Gastrocnemius medialis (tissue), 4 donors: Measurements from ENCODE around the gene TBC1D8.

ENCODE experiments used
- CTCF ChIP-seq, 5 experiments: fragments of 450-650 bp in 3 of 5; fragments of 200-600 bp in 2 of 5; sonication (generic) in 2 of 5; IDR thresholded peaks in 4 of 5; conservative IDR thresholded peaks in 1 of 5; 1 replicate in 4 of 5; 2 replicates in 1 of 5; pipeline ENCODE4 v1.5.1; 2016 to 2019; ENCODE audit warnings: antibody characterized with exemption in 5 of 5, mild to moderate bottlenecking in 3 of 5, moderate library complexity in 3 of 5
- POLR2A ChIP-seq, 2 donors: fragments of 450-650 bp; IDR thresholded peaks; one replicate each; pipeline ENCODE4 v1.6.1; 2017; ENCODE audit warnings: antibody characterized with exemption in 2 of 2, mild to moderate bottlenecking in 2 of 2, moderate library complexity in 2 of 2

- TF ChIP-seq POLR2A (IDR thresholded peaks at IDR 0.05) (no peak), CTCF (IDR thresholded peaks at IDR 0.05 in 4 of 5, conservative IDR thresholded peaks at IDR 0.05 in 1 of 5) (no peak)
Observed at GRCh38 chr2:101140237-101140636, 10.9 kb downstream of the TBC1D8 start.
